Measurements from ENCODE around the gene HPSE2.
"Not testable (repeated sequence)": the region's sequence is repeated elsewhere in the genome, so short reads cannot be mapped to it uniquely, and the experiment has no call there.

DNA sequence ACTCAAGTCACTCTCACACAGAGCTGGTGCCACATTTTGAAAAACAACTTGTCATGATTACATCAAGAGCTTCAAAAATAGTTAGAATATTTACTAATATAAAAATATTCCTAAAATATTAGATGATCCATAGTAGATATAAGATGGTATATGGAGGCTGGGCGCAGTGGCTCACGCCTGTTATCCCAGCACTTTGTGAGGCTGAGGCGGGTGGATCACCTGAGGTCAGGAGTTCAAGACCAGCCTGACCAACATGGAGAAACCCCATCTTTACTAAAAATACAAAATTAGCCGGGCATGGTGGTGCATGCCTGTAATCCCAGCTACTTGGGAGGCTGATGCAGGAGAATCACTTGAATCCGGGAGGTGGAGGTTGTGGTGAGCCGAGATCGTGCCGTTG, 327.4 kb downstream of the HPSE2 start:
- TF ChIP-seq CTCF, POLR2A (IDR thresholded peaks at IDR 0.05): not testable (repeated sequence)
